ENCODE measurements around the gene MRPL58.

DNA sequence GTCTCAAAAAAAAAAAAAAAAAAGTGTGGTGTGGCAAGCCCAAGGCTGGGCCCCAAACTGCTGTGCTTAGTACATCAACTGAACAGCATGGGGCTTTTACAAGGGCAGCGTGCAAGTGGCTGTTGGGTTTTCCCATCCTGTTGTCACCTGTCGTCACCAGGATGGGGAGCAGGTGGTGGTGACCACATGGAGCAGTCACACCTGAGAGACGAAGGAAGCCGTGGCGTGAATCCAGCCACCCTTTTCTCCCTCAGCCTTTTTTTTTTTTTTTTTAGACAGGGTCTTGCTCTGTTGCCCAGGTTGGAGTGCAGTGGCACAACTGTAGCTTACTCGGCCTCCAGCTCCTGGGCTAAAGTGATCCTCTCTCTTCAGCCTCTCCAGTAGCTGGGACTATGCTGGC is 4.1 kb upstream of the MRPL58 start:
- TF ChIP-seq, protein P1, sequence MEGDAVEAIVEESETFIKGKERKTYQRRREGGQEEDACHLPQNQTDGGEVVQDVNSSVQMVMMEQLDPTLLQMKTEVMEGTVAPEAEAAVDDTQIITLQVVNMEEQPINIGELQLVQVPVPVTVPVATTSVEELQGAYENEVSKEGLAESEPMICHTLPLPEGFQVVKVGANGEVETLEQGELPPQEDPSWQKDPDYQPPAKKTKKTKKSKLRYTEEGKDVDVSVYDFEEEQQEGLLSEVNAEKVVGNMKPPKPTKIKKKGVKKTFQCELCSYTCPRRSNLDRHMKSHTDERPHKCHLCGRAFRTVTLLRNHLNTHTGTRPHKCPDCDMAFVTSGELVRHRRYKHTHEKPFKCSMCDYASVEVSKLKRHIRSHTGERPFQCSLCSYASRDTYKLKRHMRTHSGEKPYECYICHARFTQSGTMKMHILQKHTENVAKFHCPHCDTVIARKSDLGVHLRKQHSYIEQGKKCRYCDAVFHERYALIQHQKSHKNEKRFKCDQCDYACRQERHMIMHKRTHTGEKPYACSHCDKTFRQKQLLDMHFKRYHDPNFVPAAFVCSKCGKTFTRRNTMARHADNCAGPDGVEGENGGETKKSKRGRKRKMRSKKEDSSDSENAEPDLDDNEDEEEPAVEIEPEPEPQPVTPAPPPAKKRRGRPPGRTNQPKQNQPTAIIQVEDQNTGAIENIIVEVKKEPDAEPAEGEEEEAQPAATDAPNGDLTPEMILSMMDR (IDR thresholded peaks at IDR 0.05; ENCODE audit: insufficient read depth, low read length, poor library complexity, severe bottlenecking), result no peak
- no peak for TF ChIP-seq EZH2phosphoT487 (conservative IDR thresholded peaks at IDR 0.05; ENCODE audit: low read length)

All from SU-DHL-6 (cell line).